Mesendoderm (in vitro differentiated cells): ENCODE data around the gene AP2A2.

Source experiments
- DNase-seq: peaks from one replicate; pipeline ENCODE4 v3.0.0; 2013
- H2AK5ac ChIP-seq: 2 replicates; pipeline ENCODE4 v1.6.1; 2013; ENCODE audit warnings: low read length, inconsistent platforms
- H2BK120ac ChIP-seq: 2 replicates; pipeline ENCODE4 v1.6.1; 2013; ENCODE audit warnings: low read depth, mild to moderate bottlenecking, low read length, moderate library complexity, mixed read lengths
- H2BK15ac ChIP-seq: replicated peaks from 2 replicates; pipeline ENCODE4 v1.6.1; 2013; ENCODE audit warnings: low read depth, mild to moderate bottlenecking, moderate library complexity
- H2BK5ac ChIP-seq: 2 replicates; pipeline ENCODE4 v1.6.1; 2013; ENCODE audit warnings: low read length, inconsistent platforms
- H3K18ac ChIP-seq: 2 replicates; pipeline ENCODE4 v1.6.1; 2013; ENCODE audit warnings: mild to moderate bottlenecking, low read length, mixed read lengths
- H3K23ac ChIP-seq: one replicate; pipeline ENCODE4 v1.6.1; 2013; ENCODE audit warnings: low read length
- H3K27ac ChIP-seq: 2 replicates; pipeline ENCODE4 v1.5.1; 2013; ENCODE audit warnings: low read depth, mild to moderate bottlenecking, inconsistent platforms, low read length, moderate library complexity
- H3K27me3 ChIP-seq: 2 replicates; pipeline ENCODE4 v1.6.1; 2013; ENCODE audit warnings: low read length, control low read depth, mild to moderate bottlenecking, inconsistent platforms; ENCODE audit not compliant: insufficient read depth, poor library complexity
- H3K36me3 ChIP-seq: 2 replicates; pipeline ENCODE4 v1.6.1; 2013; ENCODE audit warnings: low read length, inconsistent platforms; ENCODE audit not compliant: control insufficient read depth, insufficient read depth
- H3K4ac ChIP-seq: one replicate; pipeline ENCODE4 v1.6.1; 2013; ENCODE audit warnings: low read depth, mild to moderate bottlenecking, low read length, moderate library complexity
- H3K4me1 ChIP-seq: 2 replicates; pipeline ENCODE4 v1.6.1; 2013; ENCODE audit warnings: low read depth, low read length, inconsistent platforms; ENCODE audit not compliant: control insufficient read depth
- H3K4me2 ChIP-seq: 2 replicates; pipeline ENCODE4 v1.6.1; 2013; ENCODE audit warnings: low read length
- H3K4me3 ChIP-seq: 2 replicates; pipeline ENCODE4 v1.5.1; 2013; ENCODE audit warnings: mild to moderate bottlenecking, low read length
- H3K56ac ChIP-seq: one replicate; pipeline ENCODE4 v1.6.1; 2013; ENCODE audit warnings: low read length
- H3K79me1 ChIP-seq: 2 replicates; pipeline ENCODE4 v1.6.1; 2013; ENCODE audit warnings: low read length, inconsistent platforms
- H3K79me2 ChIP-seq: 2 replicates; pipeline ENCODE4 v1.6.1; 2013; ENCODE audit warnings: mild to moderate bottlenecking, low read length; ENCODE audit not compliant: control insufficient read depth, insufficient read depth
- H3K9ac ChIP-seq: 2 replicates; pipeline ENCODE4 v1.6.1; 2013; ENCODE audit warnings: low read length, inconsistent platforms
- H4K5ac ChIP-seq: one replicate; pipeline ENCODE4 v1.6.1; 2013; ENCODE audit warnings: low read length
- H4K8ac ChIP-seq: one replicate; pipeline ENCODE4 v1.6.1; 2013; ENCODE audit warnings: low read depth, mild to moderate bottlenecking, control low read depth, low read length, moderate library complexity
- WGBS: extraction: QIAGEN DNeasy Blood & Tissue Kit; methylation state at CpG from one replicate; pipeline ENCODE4 v1.1.7; 2013; ENCODE audit warnings: low lambda C conversion rate, missing lambda C conversion rate; ENCODE audit not compliant: insufficient coverage; ENCODE audit errors: extremely low coverage; 5-methylcytosine and 5-hydroxymethylcytosine counted together

The AP2A2 gene

DNA sequence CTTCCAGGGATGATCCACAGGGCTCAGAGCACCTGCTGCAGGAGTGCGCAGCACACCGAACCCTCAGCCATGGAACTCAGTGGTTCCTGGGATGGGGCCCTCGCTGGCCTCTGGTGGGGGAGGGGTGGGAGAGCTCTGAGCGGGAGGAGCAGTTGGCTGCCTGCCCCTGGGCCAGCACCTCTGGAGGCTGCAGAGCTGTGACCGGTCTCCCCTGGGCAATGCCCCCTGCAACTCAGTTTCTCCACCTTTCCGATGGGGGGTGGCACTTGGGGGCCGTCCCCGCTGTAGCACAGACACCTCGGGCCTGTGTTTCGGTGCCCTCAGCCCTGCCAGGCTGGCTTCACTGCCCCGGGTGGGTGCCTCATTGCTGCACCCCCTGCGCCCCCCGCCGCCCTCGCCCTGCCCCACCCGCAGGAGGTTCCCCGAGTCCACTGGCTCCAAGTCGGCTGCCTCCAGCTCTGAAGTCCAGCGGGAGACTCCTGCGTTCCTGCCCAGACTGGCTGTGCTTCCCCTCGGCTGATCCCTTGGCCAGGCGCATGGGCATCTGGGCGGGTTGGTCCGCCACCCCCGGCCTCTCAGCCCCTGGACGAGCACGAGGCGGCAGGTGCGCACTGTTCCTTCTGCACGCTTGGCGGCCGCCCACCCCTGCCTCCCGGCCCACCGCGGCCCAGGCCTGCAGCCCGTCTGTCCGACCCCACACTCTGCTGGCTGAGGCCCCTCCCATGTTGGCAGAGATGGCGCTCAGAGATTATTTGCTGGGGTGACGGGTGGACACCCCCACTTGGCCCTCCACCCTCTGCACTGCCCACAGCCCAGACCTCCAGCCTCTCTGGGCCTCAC is 109.0 kb downstream of the AP2A2 start:
- H3K23ac ChIP-seq, result no peak overlapping the region
- no peak overlapping the region for H3K56ac ChIP-seq
- no peak overlapping the region for H3K27ac ChIP-seq
- no peak overlapping the region for H2BK15ac ChIP-seq
- no peak overlapping the region for H3K4me3 ChIP-seq
- no peaks in the 10 kb centered on the region for H3K36me3 ChIP-seq
- no peaks in the 10 kb centered on the region for H3K79me2 ChIP-seq
- no peaks in the 10 kb centered on the region for H3K79me1 ChIP-seq
- no CpG with 5 or more reads among the region's 39 CpGs for WGBS
- no peak overlapping the region for H2AK5ac ChIP-seq
- H3K4me2 ChIP-seq, result no peak overlapping the region
- DNase-seq, result no peak
- H2BK5ac ChIP-seq, result no peak overlapping the region
- no peak overlapping the region for H4K5ac ChIP-seq
- H3K4ac ChIP-seq, result no peak overlapping the region
- no peaks in the 10 kb centered on the region for H3K27me3 ChIP-seq
- no peak overlapping the region for H3K18ac ChIP-seq
- H3K9ac ChIP-seq, result no peak overlapping the region
- H4K8ac ChIP-seq, result no peak overlapping the region
- H2BK120ac ChIP-seq, result no peak overlapping the region
- no peaks in the 10 kb centered on the region for H3K4me1 ChIP-seq

DNA sequence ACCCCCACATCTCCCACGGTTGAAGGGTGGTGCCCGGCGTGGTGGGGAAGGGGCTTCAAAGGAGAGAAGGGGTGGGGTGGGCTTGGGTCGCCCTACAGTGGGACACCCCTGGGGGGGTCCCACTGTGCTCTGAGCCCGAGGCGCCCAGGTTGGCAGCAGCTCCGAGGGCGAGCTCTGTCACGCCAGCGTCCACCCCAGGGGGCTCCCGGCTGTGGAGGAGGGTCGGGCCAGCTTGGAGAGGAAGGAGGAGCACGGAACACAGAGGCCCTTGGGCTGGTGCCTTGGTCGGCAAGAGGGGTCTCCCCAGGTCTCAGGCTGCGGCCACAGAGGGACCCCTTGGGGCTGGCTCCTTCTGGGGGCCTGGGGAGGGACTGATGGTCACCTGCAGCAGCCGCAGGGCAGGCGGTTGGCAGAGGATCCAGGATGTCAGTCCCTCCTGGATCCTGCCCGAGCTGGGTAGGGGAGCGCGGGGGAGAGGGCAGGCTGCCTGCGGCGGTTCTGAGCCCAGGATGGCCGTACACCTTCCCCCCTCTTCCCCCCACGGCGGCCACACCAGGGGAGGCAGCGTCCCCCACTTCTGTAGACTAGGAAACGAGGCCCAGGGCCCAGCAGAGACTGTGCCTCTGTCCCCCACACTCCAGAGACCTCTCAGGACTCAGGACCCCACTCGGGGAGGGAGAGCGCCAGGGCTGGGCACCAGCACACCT is 110.1 kb downstream of the AP2A2 start:
- DNase-seq, result no peak
- H4K5ac ChIP-seq, result no peak overlapping the region
- H3K18ac ChIP-seq, result no peak overlapping the region
- H3K27me3 ChIP-seq, result no peaks in the 10 kb centered on the region
- H3K4me3 ChIP-seq, result no peak overlapping the region
- H3K36me3 ChIP-seq, result no peaks in the 10 kb centered on the region
- H2AK5ac ChIP-seq, result no peak overlapping the region
- H3K27ac ChIP-seq, result no peak overlapping the region
- no peak overlapping the region for H3K23ac ChIP-seq
- H3K79me1 ChIP-seq, result no peaks in the 10 kb centered on the region
- H2BK5ac ChIP-seq, result no peak overlapping the region
- no peak overlapping the region for H4K8ac ChIP-seq
- no peak overlapping the region for H3K9ac ChIP-seq
- no peak overlapping the region for H3K4me2 ChIP-seq
- H2BK15ac ChIP-seq, result no peak overlapping the region
- H3K4ac ChIP-seq, result no peak overlapping the region
- WGBS, result no CpG with 5 or more reads among the region's 29 CpGs
- no peak overlapping the region for H2BK120ac ChIP-seq
- no peak overlapping the region for H3K56ac ChIP-seq
- H3K4me1 ChIP-seq, result no peaks in the 10 kb centered on the region
- no peaks in the 10 kb centered on the region for H3K79me2 ChIP-seq

DNA sequence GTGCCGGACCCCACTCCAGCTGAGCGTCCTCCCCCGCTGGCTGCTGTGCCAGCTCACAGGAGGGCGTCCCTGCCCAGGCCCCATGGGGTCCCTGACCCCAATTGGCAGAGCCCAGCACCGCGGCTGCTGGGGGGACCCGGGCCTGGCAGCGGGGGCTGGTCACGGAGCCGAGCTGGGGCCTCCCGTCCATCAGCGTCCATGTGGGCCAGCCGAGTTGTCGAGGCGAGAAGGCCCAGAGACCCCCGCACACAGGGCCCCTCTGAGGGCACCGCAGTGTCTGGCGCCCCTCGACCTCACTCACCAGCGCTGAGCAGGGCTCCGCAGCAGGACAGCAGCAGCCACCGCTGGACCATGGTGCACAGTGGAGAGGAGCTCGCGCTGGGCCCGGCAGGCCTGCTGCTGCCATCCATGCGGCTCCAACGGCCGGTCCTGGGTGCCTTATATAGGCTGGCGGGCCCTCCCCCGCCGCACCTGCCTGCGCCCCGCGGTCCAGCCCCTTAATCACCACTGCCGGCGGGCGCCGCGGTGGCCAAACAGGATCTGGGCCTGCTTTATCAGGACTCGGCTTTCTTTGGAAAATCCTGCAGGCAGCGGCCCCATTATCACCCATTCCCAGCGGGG is 110.7 kb downstream of the AP2A2 start, which contains the start of gene MUC6:
Gene MUC6 (minus strand): TSS at position 416 of the 621 bp plus-strand sequence. CDS start 63 bp downstream, at position 353.
- Histone ChIP-seq H3K18ac (no peak within 1 kb of the TSS), H2BK5ac (no peak within 1 kb of the TSS), H3K56ac (no peak within 1 kb of the TSS), H4K5ac (no peak within 1 kb of the TSS), H3K4me2 (no peak within 1 kb of the TSS), H2BK120ac (no peak within 1 kb of the TSS), H3K4ac (no peak within 1 kb of the TSS), H4K8ac (no peak within 1 kb of the TSS), H3K4me1 (no peaks in the 10 kb centered on the region), H3K4me3 (no peak within 1 kb of the TSS), H3K27ac (no peak within 1 kb of the TSS), H3K36me3 (no peaks in the 10 kb centered on the region), H3K9ac (no peak within 1 kb of the TSS), H3K27me3 (no peaks in the 10 kb centered on the region), H2BK15ac (no peak within 1 kb of the TSS), H2AK5ac (no peak within 1 kb of the TSS), H3K79me1 (no peaks in the 10 kb centered on the region), H3K23ac (no peak within 1 kb of the TSS), H3K79me2 (no peaks in the 10 kb centered on the region)
- DNase-seq, result no peak
- WGBS, result no CpG with 5 or more reads among the region's 42 CpGs

DNA sequence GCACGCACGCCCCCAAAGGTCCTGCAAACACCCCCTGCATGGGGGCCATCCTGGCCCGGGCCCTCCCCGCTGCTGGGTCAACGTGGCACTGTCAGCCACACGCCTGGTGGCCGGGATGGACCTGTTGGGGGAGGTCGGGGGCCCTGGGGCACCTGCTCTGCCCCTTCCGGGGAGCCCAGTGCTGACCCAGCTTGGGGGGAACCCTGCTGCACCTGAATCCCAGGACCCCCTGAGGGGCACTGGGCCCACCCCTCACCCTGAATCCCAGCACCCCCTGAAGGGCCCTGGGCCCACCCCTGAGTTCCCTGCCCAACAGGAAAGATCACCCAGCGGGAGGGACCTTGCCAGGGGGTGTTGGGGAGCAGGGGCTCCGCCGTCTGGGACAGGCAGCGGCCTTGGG is 111.3 kb downstream of the AP2A2 start:
- H3K18ac ChIP-seq, result no peak overlapping the region
- H3K4me2 ChIP-seq, result no peak overlapping the region
- no peak overlapping the region for H3K27ac ChIP-seq
- H3K4ac ChIP-seq, result no peak overlapping the region
- DNase-seq, result no peak
- H2BK5ac ChIP-seq, result no peak overlapping the region
- H3K23ac ChIP-seq, result no peak overlapping the region
- H3K4me3 ChIP-seq, result no peak overlapping the region
- no peak overlapping the region for H3K56ac ChIP-seq
- H4K5ac ChIP-seq, result no peak overlapping the region
- H2BK120ac ChIP-seq, result no peak overlapping the region
- H2AK5ac ChIP-seq, result no peak overlapping the region
- H4K8ac ChIP-seq, result no peak overlapping the region
- H3K79me1 ChIP-seq, result no peaks in the 10 kb centered on the region
- no peak overlapping the region for H2BK15ac ChIP-seq
- no peaks in the 10 kb centered on the region for H3K79me2 ChIP-seq
- H3K4me1 ChIP-seq, result no peaks in the 10 kb centered on the region
- no peaks in the 10 kb centered on the region for H3K27me3 ChIP-seq
- no peak overlapping the region for H3K9ac ChIP-seq
- no peaks in the 10 kb centered on the region for H3K36me3 ChIP-seq
- WGBS, result no CpG with 5 or more reads among the region's 13 CpGs

DNA sequence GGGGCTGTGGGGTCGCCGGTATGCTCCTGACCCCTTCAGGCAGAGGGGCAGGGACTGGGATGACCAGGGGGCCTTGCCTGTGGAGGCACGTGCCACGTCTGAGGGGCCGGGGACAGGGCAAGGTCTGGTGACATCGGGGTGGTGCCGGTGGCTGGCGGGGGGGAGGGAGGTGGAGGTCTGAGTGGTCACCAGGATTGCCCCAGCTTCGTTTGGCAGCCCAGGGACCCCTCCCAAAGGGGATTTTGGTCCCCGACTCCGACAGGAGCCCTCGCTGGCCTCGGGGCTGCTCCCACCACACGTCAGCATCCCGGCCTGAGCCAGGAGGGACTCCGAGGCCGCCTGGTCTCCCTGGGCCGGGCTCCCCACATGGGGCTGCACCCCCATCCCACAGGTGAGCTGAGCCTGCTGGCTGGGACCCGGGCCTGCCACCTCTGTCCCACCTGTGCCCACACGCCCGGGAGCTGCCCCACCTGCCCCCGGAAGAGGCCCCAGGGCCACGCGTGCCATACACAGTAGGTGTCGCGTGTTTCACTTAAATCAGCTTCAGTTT is 111.9 kb downstream of the AP2A2 start:
- Histone ChIP-seq H3K4ac (no peak overlapping the region), H3K23ac (no peak overlapping the region), H3K4me1 (no peaks in the 10 kb centered on the region), H2AK5ac (no peak overlapping the region), H3K27ac (no peak overlapping the region), H3K79me1 (no peaks in the 10 kb centered on the region), H3K27me3 (no peaks in the 10 kb centered on the region), H3K18ac (no peak overlapping the region), H2BK120ac (no peak overlapping the region), H4K5ac (no peak overlapping the region), H3K4me2 (no peak overlapping the region), H3K4me3 (no peak overlapping the region), H2BK5ac (no peak overlapping the region), H4K8ac (no peak overlapping the region), H3K9ac (no peak overlapping the region), H3K56ac (no peak overlapping the region), H2BK15ac (no peak overlapping the region), H3K36me3 (no peaks in the 10 kb centered on the region), H3K79me2 (no peaks in the 10 kb centered on the region)
- DNase-seq, result no peak
- no CpG with 5 or more reads among the region's 26 CpGs for WGBS
